HG02840 (cell line): Measurements from ENCODE around the gene SUSD4.
"Not testable (repeated sequence)": the region's sequence is repeated elsewhere in the genome, so short reads cannot be mapped to it uniquely, and the experiment has no call there.

Source experiments
- ATAC-seq: cut with Tn5 transposase; IDR thresholded peaks from one replicate; pipeline ENCODE4 v1.9.1; 2021; ENCODE audit warnings: mild to moderate bottlenecking, moderate library complexity, moderate number of reproducible peaks; ENCODE audit not compliant: unreplicated experiment, low FRiP score

SUSD4 gene, protein sequence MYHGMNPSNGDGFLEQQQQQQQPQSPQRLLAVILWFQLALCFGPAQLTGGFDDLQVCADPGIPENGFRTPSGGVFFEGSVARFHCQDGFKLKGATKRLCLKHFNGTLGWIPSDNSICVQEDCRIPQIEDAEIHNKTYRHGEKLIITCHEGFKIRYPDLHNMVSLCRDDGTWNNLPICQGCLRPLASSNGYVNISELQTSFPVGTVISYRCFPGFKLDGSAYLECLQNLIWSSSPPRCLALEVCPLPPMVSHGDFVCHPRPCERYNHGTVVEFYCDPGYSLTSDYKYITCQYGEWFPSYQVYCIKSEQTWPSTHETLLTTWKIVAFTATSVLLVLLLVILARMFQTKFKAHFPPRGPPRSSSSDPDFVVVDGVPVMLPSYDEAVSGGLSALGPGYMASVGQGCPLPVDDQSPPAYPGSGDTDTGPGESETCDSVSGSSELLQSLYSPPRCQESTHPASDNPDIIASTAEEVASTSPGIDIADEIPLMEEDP

DNA sequence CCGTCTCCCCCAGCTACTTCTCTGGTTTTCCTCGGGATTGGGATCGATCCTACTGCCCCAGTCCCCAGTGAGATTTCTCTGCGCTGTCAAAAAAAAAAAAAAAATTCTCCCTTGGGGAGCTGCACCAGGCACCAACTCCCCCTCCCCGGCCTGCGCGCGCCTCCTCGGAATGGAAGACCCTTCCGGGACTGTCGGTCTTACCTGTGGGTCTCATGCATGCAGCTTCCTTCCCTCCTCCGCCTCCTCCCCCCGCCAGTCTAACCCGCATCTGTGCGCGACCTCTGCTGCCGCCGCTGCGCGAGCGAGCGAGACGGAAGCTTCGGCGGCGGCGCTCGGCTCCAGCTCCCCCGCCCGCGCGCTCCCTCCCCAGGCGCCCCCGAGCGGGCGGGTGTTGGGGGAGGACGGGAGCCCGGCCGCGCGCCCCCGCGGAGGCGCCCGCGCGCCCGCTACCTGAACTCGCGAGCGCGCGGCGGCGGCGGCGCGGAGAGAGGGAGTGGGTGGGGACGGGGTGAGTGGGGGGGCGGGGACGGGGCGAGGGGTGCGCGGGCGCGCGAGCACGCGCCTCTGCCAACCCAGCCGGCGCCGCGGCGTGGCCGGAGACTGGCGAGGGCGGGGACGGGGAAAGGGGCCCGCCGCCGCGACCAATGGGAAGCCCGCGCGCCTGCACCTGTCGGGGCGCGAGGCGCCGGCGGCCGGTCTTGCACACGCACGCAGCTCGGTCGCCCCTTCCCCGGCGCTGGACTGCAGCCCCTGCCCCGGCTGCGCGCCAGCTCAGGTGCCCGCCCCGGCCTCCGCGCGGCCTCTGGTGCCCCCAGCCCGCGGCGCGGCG lies at the start of gene SUSD4:
Gene SUSD4 (minus strand): TSS at position 321 of the 829 bp plus-strand sequence. CDS start 751 bp downstream, outside the sequence.
- ATAC-seq = no peak

DNA sequence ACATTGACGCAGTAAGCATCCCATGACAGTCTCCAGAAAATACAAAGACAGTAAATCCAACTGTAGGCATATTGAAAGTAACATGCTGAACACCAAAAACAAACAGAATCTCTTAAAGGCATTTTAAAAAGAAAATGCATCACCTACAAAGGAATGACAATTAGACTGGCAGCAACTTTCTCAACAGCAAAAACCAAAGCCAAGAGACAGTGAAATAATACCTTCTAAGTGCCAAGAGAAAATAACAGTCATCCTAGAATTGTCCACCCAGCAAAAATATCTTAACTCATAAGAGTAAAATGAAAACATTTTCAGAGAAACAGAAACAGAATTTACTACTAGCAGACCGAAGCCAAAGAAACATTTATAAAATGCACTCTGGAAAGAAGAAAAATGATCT lies 49.2 kb upstream of the SUSD4 start:
- no peak for ATAC-seq

DNA sequence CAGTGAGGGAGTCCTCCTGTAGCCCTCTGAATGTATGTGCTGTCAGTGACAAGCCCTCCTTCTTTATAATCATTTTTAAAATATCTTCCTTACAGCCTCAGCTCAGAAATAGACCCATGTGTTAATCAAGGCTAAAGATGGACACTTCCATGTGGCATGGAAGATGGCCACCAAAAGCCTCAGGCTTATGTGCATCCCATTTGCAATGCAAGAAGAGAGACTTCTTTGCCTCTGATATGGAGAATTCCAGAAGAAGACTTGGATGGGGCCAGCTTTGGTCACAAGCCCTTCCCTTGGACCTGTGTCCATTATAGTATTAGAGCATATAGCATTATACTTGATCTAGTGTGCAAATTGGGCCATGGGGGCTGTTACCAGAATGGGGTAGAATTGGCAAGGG lies 47.7 kb upstream of the SUSD4 start:
- ATAC-seq = no peak

DNA sequence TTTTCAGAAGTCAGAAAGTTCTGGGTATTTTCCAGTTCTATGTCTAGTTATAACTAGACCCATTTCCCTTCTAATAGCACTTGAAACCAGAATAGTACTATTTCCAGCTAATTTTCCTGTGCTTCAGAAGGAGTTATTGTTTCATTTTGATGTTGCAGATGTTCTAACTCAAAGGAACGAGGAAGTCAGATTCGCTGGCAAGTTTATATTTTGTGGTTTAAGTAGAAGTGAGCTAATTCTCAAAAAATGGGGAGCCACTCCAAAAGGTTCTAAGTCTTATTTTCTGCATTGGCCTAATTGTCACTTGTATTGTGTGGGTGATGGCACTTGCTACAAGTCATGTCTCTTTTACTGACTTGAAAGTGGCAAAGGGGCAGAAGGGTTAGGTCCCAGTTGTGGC lies 47.3 kb upstream of the SUSD4 start:
- no peak for ATAC-seq

DNA sequence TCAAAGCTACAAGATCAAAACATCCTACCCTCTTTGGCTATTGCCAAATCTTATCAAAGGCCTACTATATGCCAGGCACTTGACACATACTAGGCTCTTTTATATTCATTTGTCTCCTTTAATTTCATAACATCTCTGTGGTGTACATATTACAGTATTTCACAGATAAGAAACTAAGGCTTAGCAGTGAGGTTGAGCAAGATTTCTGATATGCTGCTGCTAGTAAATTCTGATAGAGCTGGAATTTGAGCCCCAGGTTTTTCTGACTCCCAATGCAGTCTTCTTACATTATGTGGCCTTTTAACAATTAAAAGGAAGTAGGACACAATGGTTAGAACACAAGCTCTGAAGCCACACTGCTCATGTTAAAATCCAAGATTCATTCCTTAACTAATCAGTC lies 46.1 kb upstream of the SUSD4 start:
- ATAC-seq = no peak

DNA sequence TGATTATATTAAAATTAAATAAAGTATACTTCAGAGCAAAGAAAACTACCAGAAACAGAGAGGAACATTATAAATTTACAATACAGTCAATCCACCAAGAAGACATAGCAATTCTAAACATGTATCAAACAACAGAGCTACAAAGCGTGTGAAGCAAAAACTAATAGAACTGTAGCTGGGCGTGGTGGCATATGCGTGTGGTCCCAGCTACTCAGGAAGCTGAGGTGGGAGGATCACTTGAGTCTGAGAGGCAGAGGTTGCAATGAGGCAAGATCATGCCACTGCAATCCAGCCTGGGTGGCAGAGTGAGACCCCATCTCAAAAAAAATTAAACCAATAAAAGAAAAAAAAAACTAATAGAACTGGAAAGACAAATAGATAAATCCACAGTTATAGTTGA lies 41.5 kb upstream of the SUSD4 start:
- ATAC-seq = no peak

DNA sequence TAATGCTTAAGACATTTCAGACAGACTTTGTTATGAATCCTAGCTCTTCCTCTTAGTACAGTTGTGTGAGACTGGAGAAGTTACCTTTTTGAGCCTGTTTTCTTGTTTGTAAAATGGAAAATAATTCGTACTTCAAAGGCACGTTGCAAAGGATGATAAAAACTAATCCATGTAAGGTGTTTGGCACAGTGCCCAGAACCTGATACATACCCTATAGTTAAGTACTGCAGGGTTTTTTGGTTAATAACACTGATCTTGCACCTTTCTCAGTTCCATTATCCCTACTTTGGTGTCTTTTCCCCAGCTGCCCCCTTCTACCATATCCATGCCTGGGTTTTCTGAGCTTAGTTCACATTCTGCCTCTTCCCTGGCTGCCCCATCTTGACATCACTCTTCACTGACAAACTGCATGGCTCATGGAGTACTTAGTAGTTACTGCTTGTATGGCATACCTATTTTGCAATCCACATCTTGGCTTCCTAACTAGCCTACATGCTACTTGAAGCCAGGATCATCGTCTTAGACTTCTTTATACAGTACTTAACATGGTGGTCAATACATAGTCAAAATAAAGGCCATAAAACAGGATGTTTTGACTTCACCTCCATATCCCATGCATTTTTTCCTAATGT lies 39.3 kb upstream of the SUSD4 start:
- ATAC-seq = no peak

DNA sequence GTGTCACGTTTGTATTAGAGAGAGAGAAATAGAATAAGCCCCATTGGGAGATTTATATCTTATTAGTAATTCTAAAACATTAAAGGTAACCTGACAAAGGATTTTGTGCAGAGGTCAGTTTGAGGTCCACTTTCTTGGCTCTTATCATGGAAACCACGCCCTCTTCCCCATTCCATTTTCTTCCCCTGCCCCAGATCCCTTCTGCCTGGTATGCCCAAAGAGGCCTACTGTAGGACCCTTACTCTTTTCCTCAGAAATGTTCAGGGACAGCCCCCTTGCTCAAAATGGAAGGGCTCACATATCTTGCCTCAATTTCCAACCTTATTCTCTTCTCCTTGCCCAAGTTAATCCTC lies 38.8 kb upstream of the SUSD4 start:
- ATAC-seq = no peak

DNA sequence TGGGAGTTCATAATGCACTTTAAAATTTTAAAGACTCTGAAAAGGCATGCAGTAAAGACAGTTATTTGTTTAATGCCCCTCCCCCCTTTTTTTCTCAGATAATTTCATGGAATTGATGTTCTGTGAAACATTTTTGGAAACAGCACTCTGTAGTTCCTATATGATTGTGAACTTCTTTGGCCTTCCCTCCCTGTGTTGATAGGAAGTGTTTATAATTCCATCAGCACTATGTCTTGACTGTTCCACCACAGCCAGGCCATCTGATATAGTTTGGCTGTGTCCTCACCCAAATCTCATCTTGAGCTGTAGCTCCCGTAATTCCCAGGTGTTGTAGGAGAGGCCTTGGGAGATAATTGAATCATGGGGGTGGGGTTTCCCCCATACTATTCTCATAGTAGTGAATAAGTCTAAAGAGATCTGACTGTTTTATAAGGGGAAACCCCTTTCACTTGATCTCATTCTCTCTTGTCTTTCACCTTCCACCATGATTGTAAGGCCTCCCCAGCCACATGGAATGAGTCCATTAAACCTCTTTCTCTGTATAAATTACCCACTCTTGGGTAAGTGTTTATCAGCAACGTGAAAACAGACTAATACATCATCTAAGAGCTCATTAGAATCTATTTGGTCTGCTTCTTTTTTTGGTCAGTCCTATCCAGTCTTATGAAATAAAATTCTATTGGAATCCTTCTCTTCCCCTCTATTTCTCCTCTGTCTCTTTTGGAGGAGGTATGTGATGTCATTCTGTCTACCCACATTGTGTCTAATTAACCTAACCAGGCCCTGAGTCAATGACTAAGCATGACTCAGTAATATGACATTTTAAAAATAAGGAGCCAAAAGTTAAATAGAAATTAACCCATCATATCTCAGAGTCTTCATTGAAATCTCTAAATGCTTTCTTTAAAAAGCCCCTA lies 38.2 kb upstream of the SUSD4 start:
- ATAC-seq = no peak

DNA sequence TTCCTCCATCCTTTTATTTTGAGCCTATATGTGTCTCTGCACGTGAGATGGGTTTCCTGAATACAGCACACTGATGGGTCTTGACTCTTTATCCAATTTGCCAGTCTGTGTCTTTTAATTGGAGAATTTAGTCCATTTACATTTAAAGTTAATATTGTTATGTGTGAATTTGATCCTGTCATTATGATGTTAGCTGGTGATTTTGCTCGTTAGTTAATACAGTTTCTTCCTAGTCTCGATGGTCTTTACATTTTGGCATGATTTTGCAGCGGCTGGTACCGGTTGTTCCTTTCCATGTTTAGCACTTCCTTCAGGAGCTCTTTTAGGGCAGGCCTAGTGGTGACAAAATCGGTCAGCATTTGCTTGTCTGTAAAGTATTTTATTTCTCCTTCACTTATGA lies 35.4 kb upstream of the SUSD4 start:
- not testable (repeated sequence) for ATAC-seq

DNA sequence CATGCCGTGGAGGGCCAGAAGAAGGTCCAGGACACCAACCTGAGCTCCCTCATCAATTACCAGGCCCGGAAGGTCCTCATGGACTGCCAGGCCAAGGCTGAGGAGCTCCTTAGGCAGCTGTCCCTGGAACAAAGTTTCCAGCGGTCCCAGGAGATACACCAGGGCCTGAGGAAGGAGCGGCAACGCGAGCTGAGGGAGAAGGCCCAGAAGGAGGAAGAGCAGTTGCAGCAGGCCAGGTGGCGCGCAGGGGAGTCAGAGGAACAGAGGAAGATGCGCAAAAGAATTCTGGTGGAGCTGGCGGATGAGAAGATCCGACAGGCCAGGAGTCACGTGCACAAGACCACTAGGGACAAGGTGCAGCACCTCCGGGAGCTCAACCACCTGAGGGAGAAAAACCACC lies 30.7 kb upstream of the SUSD4 start:
- no peak for ATAC-seq

DNA sequence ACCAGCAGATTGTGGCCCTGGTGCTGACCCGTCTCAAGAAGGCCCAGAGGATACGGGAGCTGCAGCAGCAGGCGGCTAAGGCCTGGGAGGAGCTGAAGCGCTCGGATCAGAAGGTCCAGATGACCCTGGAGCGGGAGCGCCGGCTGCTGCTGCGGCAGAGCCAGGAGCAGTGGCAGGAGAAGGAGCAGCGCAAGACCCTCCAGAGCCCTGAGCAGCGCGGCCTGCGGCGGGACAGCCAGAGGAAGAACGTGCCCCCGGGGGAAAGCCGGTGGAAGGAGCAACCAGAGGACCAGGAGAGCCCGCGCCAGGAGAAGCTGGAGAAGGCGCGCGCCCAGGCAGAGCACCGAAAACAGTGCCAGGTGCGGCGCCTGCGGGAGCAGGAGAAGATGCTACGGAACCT lies 30.3 kb upstream of the SUSD4 start:
- ATAC-seq = no peak

DNA sequence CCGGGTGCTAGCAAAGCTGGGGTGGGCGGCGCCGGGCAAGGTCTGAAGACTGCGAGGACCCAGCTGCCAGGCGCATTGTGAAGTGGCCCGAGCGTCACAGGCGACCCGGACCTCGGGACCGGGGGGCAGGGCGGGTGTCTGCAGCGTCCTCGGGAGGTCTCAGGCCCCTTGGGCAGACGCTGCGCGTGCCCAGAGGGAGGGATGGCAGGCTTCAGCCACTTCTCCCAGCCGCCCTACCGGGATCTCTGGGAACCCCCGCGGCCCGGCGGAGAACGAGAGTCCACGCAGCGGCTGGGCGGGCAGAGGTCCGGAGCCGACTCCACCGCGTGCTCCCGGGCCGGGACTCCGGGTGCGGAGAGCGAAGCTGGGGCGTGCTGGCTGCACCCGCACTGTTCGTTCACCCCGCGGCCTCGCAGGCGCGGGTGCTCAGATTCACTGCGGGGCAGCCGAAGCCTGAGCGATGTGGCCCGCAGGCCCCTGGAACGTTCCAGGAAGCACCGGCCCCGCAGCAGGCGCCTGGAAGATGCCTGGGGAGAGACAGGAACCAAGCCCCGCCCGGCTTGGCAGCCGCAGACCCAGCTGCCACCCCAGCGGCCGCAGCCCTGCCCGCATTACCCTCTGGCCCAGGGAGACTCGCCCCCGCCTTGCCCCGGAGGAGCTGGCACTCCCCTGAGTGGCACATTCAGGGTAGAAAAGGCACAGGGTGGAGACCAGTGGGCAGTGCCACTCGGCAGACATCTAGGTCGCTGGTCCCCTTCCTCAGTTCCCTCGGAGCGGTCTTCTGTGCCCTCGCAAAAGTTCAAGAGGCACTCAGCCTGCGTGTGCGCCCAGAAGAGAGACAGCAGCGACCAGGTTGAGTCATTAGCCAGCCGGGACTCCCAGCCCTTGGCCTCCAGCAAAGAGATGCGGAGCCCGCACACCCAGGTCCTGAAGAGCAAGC lies 29.6 kb upstream of the SUSD4 start, which contains the start of gene CCDC185:
Gene CCDC185 (plus strand): TSS at position 141 of the 940 bp plus-strand sequence. CDS start 61 bp downstream, at position 202.
- ATAC-seq = no peak

DNA sequence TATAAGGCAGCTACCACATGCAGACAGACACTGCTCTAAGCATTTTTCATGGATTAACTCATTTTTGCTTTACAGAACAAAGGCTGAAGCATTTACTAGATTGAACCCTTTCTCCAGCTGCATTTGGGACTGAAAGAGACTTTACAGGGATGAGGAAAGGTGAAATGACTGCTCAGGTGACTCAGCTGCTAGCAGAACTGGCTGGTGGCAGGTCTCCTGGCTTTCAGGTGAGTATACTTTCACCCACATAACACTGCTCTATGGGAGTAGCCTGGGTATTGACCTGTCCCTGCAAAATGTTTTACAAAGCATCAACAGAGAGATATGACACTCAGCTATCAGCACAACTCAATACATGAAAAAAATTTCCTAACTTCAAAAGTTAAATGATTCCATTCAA lies 26.6 kb upstream of the SUSD4 start:
- ATAC-seq = no peak

DNA sequence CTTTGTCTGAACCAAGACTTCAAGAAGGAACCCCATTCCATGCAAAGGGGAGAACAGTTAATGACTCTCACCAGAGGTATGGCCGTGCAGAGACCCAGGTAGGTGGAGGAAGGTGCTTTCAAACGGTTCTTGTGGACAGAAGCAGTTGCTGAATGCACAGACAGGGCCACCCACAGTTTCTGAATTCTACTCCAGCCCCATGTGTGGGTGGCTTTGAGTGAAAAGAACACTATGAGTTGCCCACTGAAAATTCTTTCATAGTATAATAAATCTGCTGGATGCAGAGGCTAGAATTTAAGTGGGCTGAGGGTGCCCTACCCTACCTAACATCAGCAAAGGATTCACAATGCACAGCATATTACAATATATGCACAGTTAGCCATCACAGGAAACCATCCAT lies 22.0 kb upstream of the SUSD4 start:
- no peak for ATAC-seq

DNA sequence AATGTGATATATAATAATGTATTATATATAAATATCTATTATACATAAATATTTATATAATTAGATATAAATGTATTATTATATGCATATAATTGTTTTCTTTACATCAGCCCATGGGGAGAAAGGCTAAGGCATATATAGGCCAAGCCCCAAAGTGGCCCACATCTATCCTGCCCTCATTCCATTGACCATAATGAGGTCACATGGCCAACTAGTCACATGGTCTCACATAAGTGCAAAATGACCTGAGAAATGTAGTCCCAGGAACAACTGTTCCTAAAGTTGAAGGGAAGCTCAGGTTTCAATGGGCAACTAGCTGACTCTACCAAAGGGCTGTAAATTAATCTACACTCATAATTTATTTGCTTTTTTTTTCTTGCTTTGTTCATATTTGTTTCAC lies 14.8 kb upstream of the SUSD4 start:
- no peak for ATAC-seq

DNA sequence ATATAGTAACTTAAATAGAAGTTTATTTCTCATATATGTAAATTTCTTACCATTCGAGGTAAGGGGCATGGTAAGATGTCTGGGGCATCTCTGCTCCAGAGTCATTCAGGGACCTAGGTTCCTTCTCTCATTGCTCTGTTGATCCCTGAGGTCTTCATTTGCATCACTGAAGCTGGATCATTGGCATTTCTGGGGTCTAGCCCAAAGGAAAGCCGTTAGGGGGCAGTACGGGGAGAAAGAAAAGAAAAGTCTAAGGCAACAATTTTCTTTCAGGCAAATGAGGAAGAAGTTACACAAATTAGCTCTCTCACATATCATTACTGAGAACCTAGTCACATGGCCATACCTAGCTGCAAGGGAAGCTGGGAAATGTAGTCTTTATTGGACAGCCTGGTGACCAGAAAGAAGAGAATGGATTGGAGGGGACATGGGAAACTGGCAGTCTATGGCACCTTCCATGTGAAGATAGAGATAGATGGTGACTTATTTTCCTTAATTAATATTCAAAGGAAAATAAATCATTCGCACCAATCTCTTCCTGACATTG lies 10.2 kb upstream of the SUSD4 start:
- ATAC-seq = no peak

DNA sequence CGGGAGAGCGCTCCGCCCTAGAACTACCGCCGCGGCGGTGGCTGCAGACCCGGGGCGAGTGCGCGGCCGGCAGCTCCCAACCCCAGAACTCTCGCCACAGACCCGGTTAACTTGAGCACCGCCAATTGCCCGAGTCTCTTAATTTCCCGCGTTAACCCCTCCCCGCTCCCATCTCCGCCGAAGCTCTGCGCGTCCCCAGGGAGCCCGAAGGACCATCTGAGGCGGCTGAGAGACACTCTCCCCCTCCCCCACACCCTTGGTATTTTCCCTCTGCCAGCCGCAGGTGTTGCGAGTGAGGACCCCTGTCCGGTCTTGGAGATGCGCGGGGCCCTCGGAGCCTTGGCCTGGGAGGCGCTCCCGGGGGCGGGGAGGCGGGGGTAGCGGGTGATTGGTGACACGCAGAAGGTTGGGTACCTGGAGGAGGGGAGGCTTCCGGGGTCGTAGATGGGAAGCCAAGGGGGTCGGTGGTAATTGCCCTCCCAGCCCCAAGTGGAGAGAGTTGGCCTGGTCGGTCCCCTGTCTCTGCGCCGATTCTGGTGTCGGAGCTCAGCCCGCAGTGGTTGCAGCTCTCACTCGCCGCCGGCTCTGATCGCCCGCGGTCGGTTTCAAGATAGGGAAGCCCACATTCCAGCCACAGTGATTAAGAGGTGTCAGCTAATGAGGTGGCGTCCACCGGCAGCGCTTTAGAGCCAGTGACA lies 858 bp upstream of the SUSD4 start:
- ATAC-seq = no peak
